ENCODE results near the gene ACER1. TPM values are rescaled to one million over a fixed set of nuclear protein-coding genes. Genes with fewer than 3 reads are reported as not detected.

ACER1 gene
- not detected in 2 replicates for total RNA-seq

GRCh38 chr19:6333439-6333838 is at the start of gene ACER1:
Gene ACER1, minus strand, starts transcription at chr19:6333612. Its CDS starts 61 bp downstream, at chr19:6333551.

GRCh38 chr19:6375411-6376010 is 42.1 kb upstream of the ACER1 start, which contains the start of gene PSPN:
Gene PSPN, minus strand, starts transcription at chr19:6375933. Its CDS starts 84 bp downstream, at chr19:6375849.

GRCh38 chr19:6372594-6373095 is 39.2 kb upstream of the ACER1 start, which contains the start of gene ALKBH7:
Gene ALKBH7, plus strand, starts transcription at chr19:6372794. Its CDS starts 27 bp downstream, at chr19:6372821.

GRCh38 chr19:6279931-6280591 is 53.4 kb downstream of the ACER1 start, which contains the start of gene MLLT1:
Gene MLLT1, minus strand, starts transcription at chr19:6279975. Its CDS starts 191 bp downstream, at chr19:6279784.

Other genes starting within 250 kb of the ACER1 start
- 3.4 and 9.4 TPM in 2 replicates for gene RFX2, start 223.1 kb downstream of the ACER1 start, total RNA-seq
- not detected in 2 replicates for gene ACSBG2, start 197.9 kb downstream of the ACER1 start, total RNA-seq
- gene MLLT1, start 53.6 kb downstream of the ACER1 start, total RNA-seq = 3.6 and 4.0 TPM in 2 replicates
- gene CLPP, start 27.9 kb upstream of the ACER1 start, total RNA-seq = 53.1 and 61.9 TPM in 2 replicates
- gene ALKBH7, start 39.2 kb upstream of the ACER1 start, total RNA-seq = 60.2 and 89.1 TPM in 2 replicates
- gene PSPN, start 42.3 kb upstream of the ACER1 start, total RNA-seq = 0.72 and 1.1 TPM in 2 replicates
- 27.7 and 37.6 TPM in 2 replicates for gene GTF2F1, start 59.6 kb upstream of the ACER1 start, total RNA-seq
- gene KHSRP, start 91.2 kb upstream of the ACER1 start, total RNA-seq = 73.7 and 78.0 TPM in 2 replicates
- 0.21 and 0.24 TPM in 2 replicates for gene SLC25A41, start 100.2 kb upstream of the ACER1 start, total RNA-seq
- gene SLC25A23, start 126.2 kb upstream of the ACER1 start, total RNA-seq = 28.1 and 33.0 TPM in 2 replicates
- 42.0 and 79.0 TPM in 2 replicates for gene CRB3, start 130.7 kb upstream of the ACER1 start, total RNA-seq
- under 0.01 TPM in 1 of 2 replicates, not detected in the other for gene DENND1C, start 148.2 kb upstream of the ACER1 start, total RNA-seq
- gene TUBB4A, start 168.7 kb upstream of the ACER1 start, total RNA-seq = 1.9 TPM in 1 of 2 replicates, not detected in the other
- 11.3 and 14.9 TPM in 2 replicates for gene TNFSF9, start 197.4 kb upstream of the ACER1 start, total RNA-seq